KOPT-K1 (cell line): ENCODE data around the gene GNB1.
"Not testable (repeated sequence)": the region's sequence is repeated elsewhere in the genome, so short reads cannot be mapped to it uniquely, and the experiment has no call there.

Experiments
- H3K27ac ChIP-seq: fragments of 200-600 bp; sonication (generic); 2 replicates; pipeline ENCODE4 v1.5.1; 2016; ENCODE audit warnings: antibody characterized with exemption, mild to moderate bottlenecking, low read depth, low read length; ENCODE audit not compliant: poor library complexity, severe bottlenecking
- H3K36me3 ChIP-seq: fragments of 200-600 bp; sonication (generic); 2 replicates; pipeline ENCODE4 v1.5.1; 2017; ENCODE audit warnings: antibody characterized with exemption, mild to moderate bottlenecking, low read length, moderate library complexity; ENCODE audit not compliant: insufficient read depth
- H3K9me3 ChIP-seq: fragments of 200-600 bp; sonication (generic); 2 replicates; pipeline ENCODE4 v1.5.1; 2017; ENCODE audit warnings: antibody characterized with exemption, low read length, mild to moderate bottlenecking; ENCODE audit not compliant: insufficient read depth, poor library complexity, severe bottlenecking

The GNB1 gene

GRCh38 chr1:1758692-1759455 is 132.0 kb downstream of the GNB1 start:
- H3K9me3 ChIP-seq, result no peaks in the 10 kb centered on the region
- H3K27ac ChIP-seq, result no peak overlapping the region
- peaks cover 98% of the 10 kb centered on the region for H3K36me3 ChIP-seq

DNA sequence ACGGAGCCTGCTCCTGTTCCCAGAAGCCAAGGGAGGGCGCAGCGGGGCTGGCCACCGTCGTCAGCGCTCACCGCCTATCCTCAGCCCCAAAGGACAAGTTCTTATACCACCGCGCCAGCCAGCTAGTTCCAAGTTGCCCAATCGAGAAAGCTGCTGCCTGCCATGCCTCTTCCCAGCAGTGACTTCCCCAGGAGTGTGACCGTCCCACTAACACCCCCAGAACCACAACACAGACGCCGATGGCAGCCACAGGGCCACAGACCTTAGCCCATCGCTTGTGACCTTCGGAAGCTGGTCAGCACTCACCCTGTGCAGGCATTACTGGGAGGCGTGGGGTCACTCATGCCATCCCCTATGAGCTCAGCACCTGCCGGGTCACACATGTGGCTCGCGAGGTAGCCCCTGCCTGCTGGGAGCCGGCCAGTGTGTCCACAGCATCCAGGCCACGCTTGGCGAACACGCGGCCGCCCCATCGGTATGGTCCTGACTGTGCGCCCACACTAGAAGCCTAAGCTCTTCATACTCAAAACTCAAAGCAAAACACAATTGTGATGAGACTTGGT is 132.7 kb downstream of the GNB1 start:
- H3K36me3 ChIP-seq, result peaks cover 98% of the 10 kb centered on the region
- H3K9me3 ChIP-seq, result no peaks in the 10 kb centered on the region
- no peak overlapping the region for H3K27ac ChIP-seq

DNA sequence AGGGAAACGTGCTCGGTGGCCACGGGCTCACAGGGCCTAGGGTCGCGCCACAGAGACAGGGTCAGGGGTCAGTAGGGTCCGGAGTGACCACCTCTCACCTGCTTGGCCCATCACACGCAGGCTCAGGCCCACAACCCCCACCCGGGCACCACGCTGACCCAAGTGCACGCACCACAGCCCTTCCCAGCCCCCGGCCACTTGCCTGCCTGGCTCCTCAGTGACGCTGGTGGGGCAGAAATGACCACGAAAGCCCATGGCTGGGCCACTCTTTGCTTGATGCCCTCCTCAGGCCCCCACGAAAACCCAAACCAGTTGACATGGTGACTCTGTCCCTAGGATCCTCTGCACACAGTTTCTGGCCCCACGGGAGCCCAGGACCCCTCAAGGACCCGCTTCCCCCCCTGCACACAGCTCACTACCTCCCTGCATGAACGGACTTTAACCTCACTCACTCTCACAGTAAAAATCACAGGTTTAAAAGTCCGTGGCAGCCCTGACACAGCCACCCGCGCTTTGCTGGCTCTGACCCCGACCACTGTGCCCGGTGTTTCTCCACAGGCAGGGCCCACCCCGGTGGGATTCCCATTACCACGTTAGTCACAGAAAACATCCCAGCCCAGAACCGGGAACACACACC is 133.3 kb downstream of the GNB1 start:
- Histone ChIP-seq H3K9me3 (no peaks in the 10 kb centered on the region), H3K36me3 (peaks cover 98% of the 10 kb centered on the region), H3K27ac (no peak overlapping the region)

- peaks cover 97% of the 10 kb centered on the region for H3K36me3 ChIP-seq
- H3K27ac ChIP-seq, result no peak overlapping the region
- H3K9me3 ChIP-seq, result no peaks in the 10 kb centered on the region
Observed at GRCh38 chr1:1756661-1757421, 134.0 kb downstream of the GNB1 start.

DNA sequence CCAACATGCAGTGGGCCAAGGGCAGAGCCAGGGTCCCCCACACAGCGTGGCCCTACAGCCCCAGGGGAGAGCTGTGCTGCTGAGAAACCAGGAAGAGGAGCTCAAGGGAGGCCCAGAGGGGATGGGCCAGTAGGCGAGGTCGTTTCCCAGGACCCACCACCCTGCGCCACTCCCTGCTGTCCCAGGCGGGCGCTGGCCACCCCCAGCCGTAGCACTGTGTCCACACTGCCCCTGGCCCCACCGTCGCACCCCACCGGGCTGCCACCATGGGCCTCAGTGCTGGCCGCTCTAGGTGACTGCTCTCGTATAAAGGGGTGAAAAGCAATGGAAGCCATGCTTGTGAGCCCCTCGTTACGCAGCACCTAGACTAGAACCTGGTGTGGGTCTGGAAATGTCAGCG is 135.0 kb downstream of the GNB1 start:
- H3K27ac ChIP-seq, result no peak overlapping the region
- H3K9me3 ChIP-seq, result no peaks in the 10 kb centered on the region
- peaks cover 87% of the 10 kb centered on the region for H3K36me3 ChIP-seq

- Histone ChIP-seq H3K36me3 (peaks cover 83% of the 10 kb centered on the region), H3K27ac (no peak overlapping the region), H3K9me3 (no peaks in the 10 kb centered on the region)
Observed at GRCh38 chr1:1755426-1755825, 135.5 kb downstream of the GNB1 start.

GRCh38 chr1:1754051-1754815 is 136.7 kb downstream of the GNB1 start:
- Histone ChIP-seq H3K36me3 (peaks cover 71% of the 10 kb centered on the region), H3K27ac (no peak overlapping the region), H3K9me3 (no peaks in the 10 kb centered on the region)

DNA sequence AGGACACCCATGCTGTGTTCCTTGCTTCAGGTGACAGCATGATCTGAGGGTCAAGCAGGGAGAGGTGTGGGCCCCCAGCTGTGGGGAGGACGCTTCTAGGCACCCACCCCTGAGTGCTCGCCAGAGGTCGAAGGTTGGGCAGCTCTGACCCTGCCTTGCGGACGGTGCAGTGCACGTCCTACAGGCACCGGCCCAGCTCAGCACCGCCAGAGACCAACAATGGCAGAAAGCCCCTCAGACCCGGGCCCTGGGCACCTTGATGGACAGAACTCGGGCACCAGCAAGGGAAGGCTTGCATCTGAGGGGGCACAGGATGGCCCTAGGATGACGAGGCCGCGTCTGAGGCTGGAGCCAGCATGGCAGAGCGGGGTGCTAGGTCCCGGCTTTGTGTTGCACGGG is 137.3 kb downstream of the GNB1 start:
- Histone ChIP-seq H3K9me3 (no peaks in the 10 kb centered on the region), H3K36me3 (peaks cover 64% of the 10 kb centered on the region), H3K27ac (no peak overlapping the region)

DNA sequence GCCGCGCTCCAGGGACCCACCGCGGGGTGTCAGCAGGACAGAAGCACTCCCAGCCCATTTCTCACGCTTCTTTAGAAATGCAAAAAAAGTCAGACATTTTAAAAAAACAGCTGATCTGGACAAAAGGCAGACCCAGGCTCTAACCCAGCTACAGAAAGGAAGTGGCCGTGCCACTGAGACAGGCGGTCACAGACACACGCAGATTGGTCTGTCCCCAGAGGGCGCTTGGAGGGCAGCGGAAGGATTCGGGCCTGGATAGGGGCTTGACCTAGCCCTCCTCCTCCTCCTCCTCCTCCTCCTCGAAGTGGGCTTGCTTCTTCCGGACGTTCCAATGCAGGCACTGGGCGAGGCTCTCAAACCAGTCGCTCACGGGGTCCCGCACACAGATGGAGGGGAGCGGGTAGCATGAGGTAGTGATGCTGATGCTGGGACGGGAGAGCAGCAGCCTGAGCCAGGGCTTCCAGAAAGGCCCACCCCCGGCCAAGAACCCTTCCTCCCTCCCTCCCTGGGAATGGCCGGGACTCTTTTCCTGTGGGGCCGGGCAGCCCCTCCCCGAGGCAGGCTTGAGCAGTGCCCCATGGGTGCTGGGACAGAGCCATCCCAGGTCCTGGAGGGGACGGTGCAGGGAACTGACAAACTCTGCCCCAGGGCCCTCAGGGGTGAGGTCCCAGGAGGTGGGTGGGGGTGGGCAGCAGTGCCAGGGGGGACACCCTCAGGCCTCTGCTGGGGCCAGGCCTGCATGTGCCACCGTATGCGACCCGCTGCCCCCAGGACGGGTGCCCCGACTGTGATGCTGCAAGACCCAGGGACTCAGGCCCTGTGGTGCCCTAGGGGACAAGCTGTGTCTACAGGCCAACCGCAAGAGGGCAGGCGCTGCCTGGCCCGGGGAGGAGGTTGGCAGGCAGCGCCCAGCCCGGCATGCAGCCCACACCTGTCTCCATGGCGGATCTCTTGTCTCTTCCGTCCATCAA is 138.0 kb downstream of the GNB1 start:
- Histone ChIP-seq H3K36me3 (peaks cover 58% of the 10 kb centered on the region), H3K9me3 (no peaks in the 10 kb centered on the region), H3K27ac (no peak overlapping the region)

DNA sequence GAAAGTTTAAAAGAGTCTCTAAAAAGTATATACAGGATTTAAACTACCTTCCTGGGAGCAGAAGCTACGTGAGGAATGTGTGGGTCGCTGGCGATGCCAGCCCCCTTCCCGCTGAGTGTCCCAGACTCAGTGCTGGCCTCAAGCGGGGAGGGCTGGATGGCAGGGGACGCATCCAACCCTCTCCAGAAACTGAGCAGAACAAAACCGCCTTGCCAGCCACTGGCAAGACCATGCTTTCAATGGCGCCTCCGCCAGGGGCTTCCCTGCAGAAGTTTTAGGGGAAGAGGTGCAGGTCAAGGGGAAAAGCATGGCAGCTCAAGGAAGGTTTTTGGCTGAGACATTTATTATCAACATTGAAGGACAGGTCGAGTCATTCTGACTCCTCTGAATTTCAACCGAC is 138.7 kb downstream of the GNB1 start:
- peaks cover 50% of the 10 kb centered on the region for H3K36me3 ChIP-seq
- no peaks in the 10 kb centered on the region for H3K9me3 ChIP-seq
- no peak overlapping the region for H3K27ac ChIP-seq

DNA sequence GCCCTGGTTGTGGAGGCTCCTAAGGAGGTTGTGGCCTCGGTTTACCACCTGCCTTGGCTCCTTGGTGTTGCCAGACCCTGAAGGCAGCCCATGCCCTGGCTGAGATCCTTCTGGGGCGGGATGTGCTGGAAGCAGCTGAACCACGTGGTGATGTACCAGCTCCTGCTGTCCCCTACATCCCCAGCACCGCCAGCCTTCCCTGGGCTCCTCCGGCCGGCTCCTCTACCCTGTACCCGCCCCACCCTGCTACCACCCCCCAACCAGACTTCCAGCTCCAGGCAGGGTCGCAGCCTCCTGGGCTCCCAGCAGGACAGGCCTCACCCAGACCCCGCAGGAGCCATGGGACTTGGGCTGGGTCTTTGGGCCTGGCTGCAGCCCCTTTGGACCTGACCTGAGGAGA is 140.9 kb downstream of the GNB1 start:
- H3K9me3 ChIP-seq, H3K27ac ChIP-seq: not testable (repeated sequence)
- H3K36me3 ChIP-seq, result peaks cover 29% of the 10 kb centered on the region

DNA sequence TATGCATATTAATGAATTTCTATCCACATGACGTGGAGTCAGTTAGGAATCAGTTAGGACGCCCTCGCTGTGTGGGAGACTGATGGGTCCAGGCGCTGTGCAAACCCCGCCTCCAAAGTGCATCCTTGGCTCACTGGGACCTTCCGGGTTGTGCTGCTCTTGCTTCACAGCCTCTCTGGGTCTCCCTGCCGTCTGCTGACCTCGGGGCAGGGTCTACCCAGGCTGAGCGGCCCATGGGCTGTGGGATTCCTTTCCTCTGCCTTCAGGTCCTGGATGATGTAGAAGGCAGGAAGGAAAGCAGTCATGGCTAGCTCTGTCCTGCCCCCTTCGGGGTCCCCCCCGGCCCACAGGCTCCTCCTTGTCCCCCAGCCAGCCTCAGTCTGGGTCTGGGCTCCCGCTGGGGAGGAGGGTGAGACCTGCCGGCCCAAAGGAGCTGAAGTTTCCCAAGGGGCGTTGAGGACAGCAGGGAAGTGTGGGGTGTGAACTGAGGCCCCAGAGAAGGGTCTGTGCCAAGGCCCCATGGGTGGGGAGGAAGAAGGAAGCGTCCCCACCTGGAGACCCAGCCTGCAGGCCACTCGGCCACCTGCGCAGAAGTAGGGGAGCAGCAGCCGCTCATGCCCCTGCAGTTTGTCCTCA is 142.1 kb downstream of the GNB1 start:
- H3K27ac ChIP-seq, result no peak overlapping the region
- H3K36me3 ChIP-seq, result peaks cover 18% of the 10 kb centered on the region
- no peaks in the 10 kb centered on the region for H3K9me3 ChIP-seq

- H3K9me3 ChIP-seq, H3K36me3 ChIP-seq: not testable (repeated sequence)
- peak overlapping the region; percentile 77 for H3K27ac ChIP-seq
Observed at GRCh38 chr1:1746566-1746909, 144.3 kb downstream of the GNB1 start.
